HG02884 (cell line): ENCODE data around the gene IL17D.
"Not testable (repeated sequence)": the region's sequence is repeated elsewhere in the genome, so short reads cannot be mapped to it uniquely, and the experiment has no call there.

Experiments used
- ATAC-seq: cut with Tn5 transposase; IDR thresholded peaks from one replicate; pipeline ENCODE4 v1.9.1; 2021; ENCODE audit warnings: mild to moderate bottlenecking, moderate library complexity; ENCODE audit not compliant: unreplicated experiment

The IL17D gene

GRCh38 chr13:20717581-20718542 is 14.4 kb downstream of the IL17D start:
- ATAC-seq = no peak

- no peak for ATAC-seq
Measured at GRCh38 chr13:20718958-20719566, 15.6 kb downstream of the IL17D start.

- no peak for ATAC-seq
Measured at GRCh38 chr13:20719783-20720182, 16.3 kb downstream of the IL17D start.

- ATAC-seq = no peak
Measured at GRCh38 chr13:20720499-20720898, 17.0 kb downstream of the IL17D start.

- ATAC-seq = no peak
Measured at GRCh38 chr13:20721058-20721453, 17.6 kb downstream of the IL17D start.

- no peak for ATAC-seq
Measured at GRCh38 chr13:20721454-20722357, 18.2 kb downstream of the IL17D start.

GRCh38 chr13:20727856-20728255 is 24.4 kb downstream of the IL17D start:
- ATAC-seq = no peak

- ATAC-seq = no peak
Measured at GRCh38 chr13:20728579-20729311, 25.2 kb downstream of the IL17D start.

GRCh38 chr13:20729633-20730585 is 26.4 kb downstream of the IL17D start:
- no peak for ATAC-seq

GRCh38 chr13:20738616-20739015 is 35.1 kb downstream of the IL17D start:
- no peak for ATAC-seq

GRCh38 chr13:20740021-20740420 is 36.5 kb downstream of the IL17D start:
- ATAC-seq = no peak

- ATAC-seq = not testable (repeated sequence)
Measured at GRCh38 chr13:20743830-20744404, 40.4 kb downstream of the IL17D start.

GRCh38 chr13:20749377-20749776 is 45.9 kb downstream of the IL17D start:
- no peak for ATAC-seq

GRCh38 chr13:20754009-20754408 is 50.5 kb downstream of the IL17D start:
- no peak for ATAC-seq

- no peak for ATAC-seq
Measured at GRCh38 chr13:20760872-20761271, 57.4 kb downstream of the IL17D start.

GRCh38 chr13:20767309-20767943 is 63.9 kb downstream of the IL17D start:
- no peak for ATAC-seq

- no peak for ATAC-seq
Measured at GRCh38 chr13:20769091-20769490, 65.6 kb downstream of the IL17D start.

GRCh38 chr13:20769834-20770233 is 66.3 kb downstream of the IL17D start:
- no peak for ATAC-seq
